Astrocyte of the cerebellum (primary cell): ENCODE results near the gene DMKN.

Experiments used
- DNase-seq: peaks from one replicate; pipeline ENCODE4 v3.0.0-alpha.2; 2011; ENCODE audit warnings: low read depth
- H3K4me3 ChIP-seq: 2 replicates; pipeline ENCODE4 v1.5.1; 2011; ENCODE audit warnings: mild to moderate bottlenecking, low read depth, low read length, moderate library complexity
- CTCF ChIP-seq: IDR thresholded peaks from 2 replicates; pipeline ENCODE4 v1.5.1; 2012; ENCODE audit warnings: low read length, low read depth, moderate library complexity, mild to moderate bottlenecking; ENCODE audit errors: missing control alignments
- in situ Hi-C: cut with HindIII; loops from 2 replicates; pipeline ENCODE4 v1.10.0; 2017; ENCODE audit warnings: low sequenced_read_pairs

DMKN gene

GRCh38 chr19:35559781-35560180 lies 46.3 kb upstream of the DMKN start:
- H3K4me3 ChIP-seq, result no peak overlapping the region
- DNase-seq, result no peak
- TF ChIP-seq CTCF, result no peak
- in situ Hi-C loops, result no loop called here

GRCh38 chr19:35559281-35559659 lies 45.8 kb upstream of the DMKN start:
- no peak for TF ChIP-seq CTCF
- no peak overlapping the region for H3K4me3 ChIP-seq
- in situ Hi-C loops, result no loop called here
- no peak for DNase-seq

GRCh38 chr19:35558400-35559280 lies 45.2 kb upstream of the DMKN start:
- in situ Hi-C loops, result no loop called here
- DNase-seq, result no peak
- H3K4me3 ChIP-seq, result peak overlapping the region; percentile 36
- TF ChIP-seq CTCF, result no peak

DNA sequence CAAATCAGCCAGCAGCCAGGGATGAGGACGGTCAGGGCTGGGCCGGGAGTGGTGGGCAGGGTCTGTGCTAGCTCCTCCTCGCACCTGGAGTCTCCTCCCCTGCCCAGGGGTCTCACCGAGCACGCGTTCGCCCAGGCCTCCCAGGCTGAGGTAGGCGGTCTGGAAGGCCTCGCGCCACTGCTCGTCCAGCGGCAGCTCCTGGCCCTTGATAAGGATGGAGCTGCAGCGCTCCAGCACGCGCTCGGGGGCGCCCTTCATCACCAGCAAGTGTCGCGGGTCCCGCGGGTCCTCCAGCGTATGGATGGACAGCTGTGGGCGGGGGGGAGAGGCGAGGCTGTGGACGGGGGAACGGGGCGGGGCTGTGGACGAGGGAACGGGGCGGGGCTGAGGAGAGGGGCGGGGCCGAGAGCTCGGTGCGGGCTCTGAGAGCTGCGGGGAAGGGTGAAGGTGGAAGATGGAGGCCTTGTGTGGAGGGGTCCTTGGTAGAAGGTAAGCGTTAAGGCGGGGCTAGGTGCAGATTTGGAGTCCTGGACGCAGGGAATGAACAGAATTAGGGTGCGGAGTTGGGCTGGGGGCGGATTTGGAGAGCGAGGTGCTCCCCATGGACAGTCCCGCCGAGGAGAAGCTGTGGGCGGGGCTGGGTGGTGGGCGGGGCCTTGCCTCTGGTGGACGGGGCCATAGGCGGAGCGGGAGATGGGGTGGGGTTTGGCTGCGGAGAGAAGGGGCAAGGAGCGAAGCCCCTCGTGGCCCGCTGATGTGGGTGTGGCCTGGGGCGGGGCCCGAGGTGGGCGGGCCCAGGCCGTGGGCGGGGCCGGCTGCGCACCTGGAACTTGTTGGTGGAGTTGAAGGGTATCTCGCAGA lies 44.3 kb upstream of the DMKN start:
- DNase-seq, result no peak
- no peak for TF ChIP-seq CTCF

GRCh38 chr19:35556846-35557538 lies 43.5 kb upstream of the DMKN start:
- no peak overlapping the region for H3K4me3 ChIP-seq
- in situ Hi-C loops, result no loop called here
- TF ChIP-seq CTCF, result no peak
- no peak for DNase-seq

More for the DNA sequence above, 44.3 kb upstream of the DMKN start:
- peak overlapping the region; percentile 36 for H3K4me3 ChIP-seq
- in situ Hi-C loops, result no loop called here

GRCh38 chr19:35556025-35556590 lies 42.7 kb upstream of the DMKN start:
- no peak overlapping the region for H3K4me3 ChIP-seq
- no peak for DNase-seq
- no peak for TF ChIP-seq CTCF
- in situ Hi-C loops, result no loop called here
